Stimulated activated CD8-positive, alpha-beta memory T cell treated with anti-CD3 and anti-CD28 coated beads, Interleukin-12 subunit alpha, Interleukin-12 subunit beta, amount 100 ng/mL, for 4 hours (primary cell): Measurements from ENCODE around the gene TACO1.

ENCODE experiments used
- DNase-seq: peaks from one replicate; pipeline ENCODE4 v3.0.0-alpha.2; 2020; ENCODE audit warnings: low read depth

The TACO1 gene

GRCh38 chr17:63640038-63640437 is 39.3 kb downstream of the TACO1 start:
- no peak for DNase-seq

- DNase-seq = no peak
These were observed 41.2 kb downstream of the TACO1 start for GRCh38 chr17:63641692-63642448.

- DNase-seq = no peak
These were observed 44.2 kb downstream of the TACO1 start for GRCh38 chr17:63644846-63645245.

- no peak for DNase-seq
These were observed 45.2 kb downstream of the TACO1 start for GRCh38 chr17:63645775-63646487.

GRCh38 chr17:63646488-63646806 is 45.8 kb downstream of the TACO1 start:
- DNase-seq = no peak

GRCh38 chr17:63647065-63647725 is 46.5 kb downstream of the TACO1 start:
- DNase-seq = no peak

- DNase-seq = no peak
These were observed 47.2 kb downstream of the TACO1 start for GRCh38 chr17:63647936-63648335.

- DNase-seq = no peak
These were observed 49.1 kb downstream of the TACO1 start for GRCh38 chr17:63649813-63650212.

- DNase-seq = no peak
These were observed 51.4 kb downstream of the TACO1 start for GRCh38 chr17:63652106-63652505.

- DNase-seq = no peak
These were observed 52.4 kb downstream of the TACO1 start for GRCh38 chr17:63653050-63653449.

GRCh38 chr17:63657786-63658185 is 57.1 kb downstream of the TACO1 start:
- no peak for DNase-seq
